Measurements from ENCODE around the gene GIPC1. TPM values are rescaled to one million over a fixed set of nuclear protein-coding genes. Genes with fewer than 3 reads are reported as not detected.

Gene GIPC1
- total RNA-seq, 2 experiments from 2014 or later: 17.3 to 19.6 TPM

- ChIA-PET POLR2A (interaction anchor here (0.6 to 0.9 kb wide), 2 partner anchors 12 to 162 kb away, joined by 3 read pairs; no protein-coding TSS in a partner anchor), CTCF (interaction anchor here (1.4 to 1.5 kb wide), 2 partner anchors 21 to 120 kb away, joined by 3 to 6 read pairs; no protein-coding TSS in a partner anchor)
These were observed 30.5 kb upstream of the GIPC1 start for GRCh38 chr19:14526423-14526822.

GRCh38 chr19:14525729-14526128 is 29.8 kb upstream of the GIPC1 start:
- Mint-ChIP-seq H3K27ac (no peak overlapping the region), H3K36me3 (ENCODE audit: low read depth) (peaks cover 1% of the 10 kb centered on the region), H3K4me3 (no peak overlapping the region), H3K9me3 (no peaks in the 10 kb centered on the region), H3K27me3 (no peaks in the 10 kb centered on the region), H3K4me1 (ENCODE audit: low read depth) (peaks cover 34% of the 10 kb centered on the region)
- POLR2A ChIA-PET: interaction anchor here (0.6 to 0.9 kb wide), 2 partner anchors 12 to 163 kb away, joined by 3 read pairs; no protein-coding TSS in a partner anchor
- TF ChIP-seq, protein P1, sequence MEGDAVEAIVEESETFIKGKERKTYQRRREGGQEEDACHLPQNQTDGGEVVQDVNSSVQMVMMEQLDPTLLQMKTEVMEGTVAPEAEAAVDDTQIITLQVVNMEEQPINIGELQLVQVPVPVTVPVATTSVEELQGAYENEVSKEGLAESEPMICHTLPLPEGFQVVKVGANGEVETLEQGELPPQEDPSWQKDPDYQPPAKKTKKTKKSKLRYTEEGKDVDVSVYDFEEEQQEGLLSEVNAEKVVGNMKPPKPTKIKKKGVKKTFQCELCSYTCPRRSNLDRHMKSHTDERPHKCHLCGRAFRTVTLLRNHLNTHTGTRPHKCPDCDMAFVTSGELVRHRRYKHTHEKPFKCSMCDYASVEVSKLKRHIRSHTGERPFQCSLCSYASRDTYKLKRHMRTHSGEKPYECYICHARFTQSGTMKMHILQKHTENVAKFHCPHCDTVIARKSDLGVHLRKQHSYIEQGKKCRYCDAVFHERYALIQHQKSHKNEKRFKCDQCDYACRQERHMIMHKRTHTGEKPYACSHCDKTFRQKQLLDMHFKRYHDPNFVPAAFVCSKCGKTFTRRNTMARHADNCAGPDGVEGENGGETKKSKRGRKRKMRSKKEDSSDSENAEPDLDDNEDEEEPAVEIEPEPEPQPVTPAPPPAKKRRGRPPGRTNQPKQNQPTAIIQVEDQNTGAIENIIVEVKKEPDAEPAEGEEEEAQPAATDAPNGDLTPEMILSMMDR (IDR thresholded peaks at IDR 0.05): no peak
- CTCF ChIA-PET: interaction anchor here (0.8 to 1.5 kb wide), 3 partner anchors 21 to 119 kb away, joined by 3 to 6 read pairs (median 3); no protein-coding TSS in a partner anchor
- ATAC-seq (no peak), DNase-seq (no peak)
- intact Hi-C loops (cut with micrococcal nuclease): no loop called here

More at GRCh38 chr19:14526423-14526822, 30.5 kb upstream of the GIPC1 start:
- Mint-ChIP-seq H3K4me3 (no peak overlapping the region), H3K27ac (no peak overlapping the region), H3K27me3 (no peaks in the 10 kb centered on the region), H3K36me3 (ENCODE audit: low read depth) (peaks cover 2% of the 10 kb centered on the region), H3K9me3 (no peaks in the 10 kb centered on the region), H3K4me1 (ENCODE audit: low read depth) (peaks cover 38% of the 10 kb centered on the region)
- TF ChIP-seq, protein P1 (IDR thresholded peaks at IDR 0.05): no peak
- DNase-seq (no peak), ATAC-seq (no peak)
- intact Hi-C loops (cut with micrococcal nuclease): no loop called here

GRCh38 chr19:14520543-14520942 is 24.6 kb upstream of the GIPC1 start:
- intact Hi-C loops (cut with micrococcal nuclease): no loop called here
- H3K9me3 Mint-ChIP-seq: no peaks in the 10 kb centered on the region
- no peak for DNase-seq
- peaks cover 22% of the 10 kb centered on the region for H3K36me3 Mint-ChIP-seq (ENCODE audit: low read depth)
- no peaks in the 10 kb centered on the region for H3K27me3 Mint-ChIP-seq
- ChIA-PET POLR2A (interaction anchor here (1.0 kb wide), 1 partner anchor 22 kb away, joined by 3 read pairs; no protein-coding TSS in a partner anchor), CTCF (interaction anchor here (1.2 to 1.3 kb wide), 3 partner anchors 14 to 51 kb away, joined by 3 to 5 read pairs (median 3); partner anchors contain the start of gene NDUFB7)
- no peak overlapping the region for H3K4me3 Mint-ChIP-seq
- peaks cover 56% of the 10 kb centered on the region for H3K4me1 Mint-ChIP-seq (ENCODE audit: low read depth)
- peak overlapping the region; percentile 95 for H3K27ac Mint-ChIP-seq
- ATAC-seq: no peak
- TF ChIP-seq, protein P1 (IDR thresholded peaks at IDR 0.05): no peak

DNA sequence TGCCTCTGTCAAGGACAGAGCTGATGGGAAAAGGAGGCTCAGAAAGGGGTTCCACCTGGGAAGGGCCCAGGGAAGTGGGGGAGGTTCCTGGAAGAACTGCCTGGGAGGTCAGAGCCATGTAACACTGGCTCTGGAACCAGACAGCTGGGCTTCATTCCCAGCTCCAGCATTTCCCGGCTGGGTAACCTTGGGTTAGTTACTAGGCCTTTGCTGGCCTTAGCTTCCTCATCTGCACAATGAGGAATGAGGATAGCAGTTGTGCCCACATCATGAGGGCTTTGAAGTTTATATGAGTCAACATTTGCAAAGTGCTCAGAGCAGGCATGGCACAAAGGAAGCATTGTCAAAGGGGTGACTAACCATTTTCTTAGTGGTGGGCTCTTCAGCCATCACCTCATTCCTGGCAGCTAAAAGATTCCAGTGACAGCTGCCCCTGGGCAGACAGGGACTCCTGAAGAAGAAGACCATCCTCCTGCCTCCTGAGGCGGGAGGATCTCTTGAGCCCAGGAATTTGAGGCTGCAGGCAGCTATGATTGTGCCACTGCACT is 24.0 kb upstream of the GIPC1 start:
- DNase-seq (peak; percentile 41), ATAC-seq (no peak)
- ChIA-PET CTCF (interaction anchor here (1.2 to 1.3 kb wide), 2 partner anchors 14 to 37 kb away, joined by 3 to 5 read pairs; no protein-coding TSS in a partner anchor), POLR2A (interaction anchor here (0.6 to 0.7 kb wide), 2 partner anchors 16 to 28 kb away, joined by 3 to 4 read pairs; no protein-coding TSS in a partner anchor)
- Mint-ChIP-seq H3K9me3 (no peaks in the 10 kb centered on the region), H3K4me3 (peak overlapping the region; percentile 81), H3K4me1 (ENCODE audit: low read depth) (peaks cover 59% of the 10 kb centered on the region), H3K36me3 (ENCODE audit: low read depth) (peaks cover 28% of the 10 kb centered on the region), H3K27ac (peak overlapping the region; percentile 95), H3K27me3 (no peaks in the 10 kb centered on the region)
- TF ChIP-seq, protein P1 (IDR thresholded peaks at IDR 0.05): no peak
- intact Hi-C loops (cut with micrococcal nuclease): no loop called here

Data from activated CD8-positive, alpha-beta T cell treated with anti-CD3 and anti-CD28 coated beads for 36 hours (primary cell).